NCI-H2196 (cell line): ENCODE data around the gene CAMKV.
A peak's percentile ranks its signal among the peaks of the same experiment; 100 is the strongest.
"Not testable (repeated sequence)": the region's sequence is repeated elsewhere in the genome, so short reads cannot be mapped to it uniquely, and the experiment has no call there.

Experiments used
- DNase-seq: peaks from one replicate; lab custom pipeline; 2025; ENCODE audit not compliant: unreplicated experiment; lab: John Stamatoyannopoulos, UW

Gene CAMKV

DNA sequence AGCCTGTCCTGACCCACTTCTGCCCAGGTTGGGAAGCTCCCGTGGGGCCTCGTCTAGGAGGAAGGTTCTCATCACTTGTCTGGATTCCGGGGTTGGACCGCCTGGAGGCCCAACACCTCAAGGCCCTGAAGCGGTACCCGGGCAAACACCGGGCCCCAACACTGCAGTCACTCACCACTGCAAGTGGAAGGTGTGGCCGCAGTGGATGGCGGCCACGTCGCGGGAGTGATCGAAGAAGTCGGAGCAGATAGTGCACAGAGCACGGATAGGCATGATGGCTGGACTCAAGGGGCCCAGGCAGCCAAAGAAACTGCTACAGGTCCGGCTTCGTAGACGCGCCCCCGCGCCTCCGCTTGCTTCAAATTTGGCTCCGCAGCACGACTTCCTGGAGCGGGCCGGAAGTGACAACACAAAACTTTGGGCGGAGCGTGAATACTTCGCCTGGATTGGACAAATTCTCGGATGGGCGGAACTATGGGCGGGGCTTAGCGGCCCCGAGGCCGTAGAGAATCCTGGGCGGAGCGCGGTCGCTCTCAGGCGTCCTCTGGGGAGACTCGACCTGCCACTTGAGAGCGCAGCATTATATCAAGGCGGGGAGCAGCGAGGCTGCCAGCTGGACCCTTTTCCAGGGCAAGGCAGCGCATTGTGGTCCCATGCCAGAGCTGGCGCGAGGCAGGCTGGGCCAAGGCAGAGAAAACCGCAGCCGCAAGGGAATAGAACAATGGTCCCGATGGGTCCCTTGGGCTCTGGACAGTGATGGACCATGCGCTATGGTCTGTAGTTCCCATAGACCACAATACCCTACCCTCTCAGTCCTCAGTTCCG is 13.3 kb downstream of the CAMKV start, which contains the start of gene TRAIP:
Gene TRAIP (minus strand): TSS at position 384 of the 825 bp plus-strand sequence. CDS start 111 bp downstream, at position 273.
- DNase-seq = peak; percentile 89

DNA sequence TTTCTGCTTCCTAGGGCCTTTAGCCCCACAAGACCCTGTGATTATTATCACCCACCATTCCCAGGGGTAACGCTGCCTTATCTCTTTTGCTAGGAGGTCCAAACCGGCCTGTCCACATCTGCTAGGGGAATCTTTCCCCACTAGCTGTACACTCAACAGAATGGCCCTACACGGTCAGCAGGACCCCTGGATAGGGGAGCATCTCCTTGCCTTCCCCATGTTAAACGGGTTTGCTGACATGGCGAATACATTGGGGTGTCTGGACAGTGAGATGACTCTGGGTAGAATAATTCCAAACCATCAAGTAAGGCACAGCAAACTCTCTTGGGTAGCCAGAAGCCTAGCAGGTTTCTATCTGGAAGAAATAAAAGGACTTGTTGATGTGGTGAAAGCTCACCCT is 14.0 kb downstream of the CAMKV start:
- no peak for DNase-seq

DNA sequence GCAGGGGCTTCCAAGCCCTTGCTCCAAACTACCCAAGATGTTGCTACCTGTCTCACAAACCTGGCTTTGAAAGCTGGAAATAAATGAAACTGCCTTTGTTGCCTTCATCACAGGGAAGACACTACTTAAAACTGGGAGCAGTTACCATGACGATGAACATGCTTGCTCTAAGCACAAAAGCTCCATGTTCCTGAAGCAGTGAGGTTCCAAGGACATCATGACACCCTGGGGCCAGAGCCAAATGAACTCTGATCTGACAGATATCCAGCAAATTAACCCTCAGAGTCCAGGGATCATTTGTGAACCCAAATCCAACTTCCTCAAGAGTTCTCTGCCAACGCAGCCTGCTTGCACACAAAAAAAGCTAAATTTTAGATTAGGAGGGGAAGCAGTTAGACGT is 24.0 kb downstream of the CAMKV start:
- DNase-seq = no peak

DNA sequence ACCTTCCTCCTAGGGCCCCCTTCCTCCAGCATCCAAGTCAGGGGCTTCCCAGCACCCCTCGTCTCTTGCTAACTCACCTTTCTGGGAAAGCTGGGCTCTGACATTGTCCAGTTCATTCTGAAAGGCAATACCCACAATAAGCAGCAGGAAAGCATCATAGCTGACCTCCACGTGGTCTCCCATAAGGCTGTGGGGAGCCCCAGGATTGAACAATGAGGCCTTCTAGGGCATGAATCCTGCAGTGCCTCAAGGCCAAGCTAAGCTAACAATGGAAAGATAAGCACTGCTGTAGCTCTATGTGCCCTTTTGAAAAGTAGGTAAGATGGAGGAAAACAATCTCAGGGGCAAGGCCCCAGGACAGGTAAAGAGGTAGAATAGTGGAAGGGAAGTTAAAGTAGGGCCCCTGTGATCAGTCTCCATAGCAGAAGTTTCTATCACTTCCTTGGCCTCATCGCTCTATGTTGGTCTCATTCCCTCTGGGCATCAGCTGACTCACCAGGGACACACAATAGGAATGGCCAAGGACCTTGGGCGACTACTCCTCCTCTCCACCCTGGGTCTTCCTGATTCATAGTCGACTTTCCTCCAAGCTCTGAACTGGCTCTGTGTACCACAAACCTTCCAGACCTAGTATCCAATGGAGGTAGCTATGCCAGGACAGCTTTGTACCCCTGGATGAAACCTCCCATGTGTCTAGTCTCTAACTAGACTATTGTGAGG is 25.1 kb downstream of the CAMKV start:
- no peak for DNase-seq

DNA sequence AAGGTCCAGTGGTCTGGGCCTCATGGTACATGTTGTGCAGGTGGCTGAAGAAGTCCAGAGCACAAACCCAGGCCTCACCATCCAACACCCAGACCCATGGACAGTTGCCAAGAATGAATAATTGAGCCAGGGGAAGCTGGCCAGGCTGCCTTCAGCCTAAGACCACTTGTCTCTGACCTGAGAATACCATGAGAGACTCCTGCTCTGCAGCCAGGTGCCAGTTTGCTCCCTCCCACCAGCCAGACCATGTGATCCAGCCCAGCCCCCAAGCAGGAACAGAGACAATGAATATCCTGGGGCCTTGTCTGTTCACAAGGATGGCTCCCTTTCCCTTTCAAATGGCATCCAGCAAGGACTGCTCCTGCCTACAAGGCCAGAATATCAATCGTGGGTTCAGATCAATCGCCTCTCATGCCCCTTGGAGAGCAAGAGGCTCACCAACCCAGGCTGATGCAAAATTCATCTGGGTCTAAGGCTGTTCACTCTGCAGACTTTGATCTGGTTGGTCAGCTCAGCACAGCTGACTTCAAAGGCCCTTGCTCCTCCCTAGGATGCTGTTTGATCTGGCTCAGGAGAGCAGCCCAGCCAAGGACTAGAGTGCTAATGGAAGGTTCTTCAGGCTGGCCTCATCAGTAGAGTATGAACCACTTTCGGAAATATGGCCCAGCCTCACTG is 26.7 kb downstream of the CAMKV start:
- peak; percentile 20 for DNase-seq

DNA sequence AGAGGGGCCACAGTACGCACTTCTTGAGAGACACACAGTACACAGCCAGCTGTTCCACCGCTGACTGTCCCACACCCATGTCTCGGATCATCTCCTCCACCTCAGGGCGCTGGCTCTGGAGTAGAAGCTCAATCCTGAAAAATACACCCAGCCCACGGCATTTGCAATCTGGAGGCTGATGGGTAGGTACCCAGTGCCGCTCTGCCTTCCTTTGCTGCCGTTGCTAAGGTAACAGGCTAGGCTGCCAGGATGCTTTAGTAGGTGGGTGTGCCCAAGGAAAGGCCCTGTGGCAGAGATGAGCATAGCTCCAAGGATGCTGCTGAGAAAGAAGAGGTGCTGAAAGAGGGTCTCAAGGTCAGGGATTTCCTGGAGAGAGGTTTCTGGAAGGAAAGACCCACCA is 27.9 kb downstream of the CAMKV start:
- peak; percentile 2 for DNase-seq

DNA sequence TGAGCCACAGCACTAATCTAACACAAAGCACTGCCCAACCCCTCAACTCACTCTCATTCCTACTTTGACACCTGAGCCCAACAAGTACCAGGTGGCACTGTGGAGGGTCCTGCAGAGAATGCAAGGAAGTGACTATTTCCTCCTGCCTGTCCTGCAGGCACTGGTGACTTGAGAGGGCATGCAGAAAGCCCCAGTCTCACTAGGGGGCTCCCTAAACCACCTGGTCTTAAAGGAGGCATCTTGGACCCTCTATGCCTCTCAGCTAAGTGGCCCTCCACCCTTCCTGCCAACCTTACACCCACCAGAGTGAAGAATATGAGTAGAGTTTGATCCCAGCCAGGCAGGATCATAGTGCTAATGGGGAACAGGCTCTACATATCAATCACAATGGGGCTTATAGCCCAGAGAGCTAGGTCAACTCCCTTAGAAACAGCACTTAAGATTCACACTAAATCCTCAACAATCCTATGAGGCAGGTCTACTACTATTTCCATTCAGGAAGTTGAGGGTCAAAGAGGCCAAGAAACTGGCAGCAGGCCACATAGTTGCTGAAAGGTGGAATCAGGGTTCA is 28.5 kb downstream of the CAMKV start:
- peak; percentile 23 for DNase-seq

DNA sequence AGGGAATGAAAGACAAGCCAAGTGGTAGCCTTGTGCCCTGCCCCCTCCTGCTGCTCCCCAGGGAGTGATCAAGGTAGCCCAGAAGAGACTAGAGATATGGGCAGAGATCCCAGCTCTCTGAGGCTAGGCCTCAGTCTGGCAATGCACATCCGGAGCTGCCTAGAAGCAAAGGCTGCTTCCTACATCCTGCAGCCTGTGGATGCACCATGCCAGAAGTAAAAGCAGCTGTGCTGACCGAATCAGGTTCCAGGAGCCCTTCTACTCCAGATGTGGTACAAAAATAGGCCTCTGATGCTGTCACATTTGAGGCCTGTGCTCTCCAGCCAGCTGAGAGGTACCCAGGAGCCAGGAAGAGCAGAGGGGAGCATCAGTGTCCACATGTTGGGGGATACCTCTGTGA is 29.3 kb downstream of the CAMKV start:
- no peak for DNase-seq

DNA sequence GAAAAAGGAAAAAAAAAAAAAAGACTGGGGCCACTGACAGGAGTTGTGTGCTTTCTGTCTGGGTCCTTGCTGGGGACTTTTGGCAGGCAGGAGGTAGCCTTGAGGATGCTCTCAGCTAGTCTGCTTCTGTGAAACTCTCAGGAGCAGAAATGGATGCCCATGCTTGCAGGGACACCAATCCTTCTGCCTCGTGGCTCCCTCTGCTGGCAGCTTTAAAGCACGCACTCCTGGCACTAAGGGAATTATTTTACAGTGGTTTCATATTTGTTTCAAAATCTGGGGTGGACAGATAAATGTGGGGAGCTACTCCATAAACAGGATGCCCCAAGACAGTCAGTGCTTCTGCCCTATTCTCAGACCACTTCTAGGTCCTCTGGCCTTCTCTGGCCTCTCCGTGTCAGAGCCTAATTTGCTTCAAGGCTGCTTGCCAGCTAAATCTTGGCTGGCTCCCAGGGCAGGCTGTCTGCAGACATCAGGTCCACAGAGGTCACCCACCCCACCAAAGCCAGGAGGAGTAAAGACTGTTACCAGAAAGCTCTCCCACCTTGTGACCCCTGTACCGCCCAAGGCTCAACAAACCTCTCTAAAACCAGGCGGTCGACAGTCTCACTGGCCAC is 30.4 kb downstream of the CAMKV start:
- DNase-seq = peak; percentile 64

DNA sequence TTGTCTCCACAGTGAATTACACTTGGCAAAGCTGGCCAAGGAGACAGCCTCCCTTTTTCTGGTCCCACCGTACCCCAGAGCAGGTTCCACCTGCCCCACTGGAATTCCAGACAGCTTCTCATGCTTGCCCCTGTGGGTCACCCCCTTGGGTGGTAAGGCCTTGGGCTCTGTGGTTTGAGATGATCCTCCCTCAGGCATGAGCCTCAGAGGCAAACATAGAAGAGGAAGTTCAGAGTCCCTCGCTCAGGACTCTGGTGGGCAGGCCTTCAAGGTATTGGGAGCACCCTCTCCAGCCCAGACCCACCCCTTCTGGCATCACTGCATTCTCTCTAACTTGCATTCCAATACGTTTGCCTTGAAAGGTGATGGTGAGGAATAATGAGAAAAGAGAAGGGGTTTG is 38.4 kb downstream of the CAMKV start:
- DNase-seq = no peak

DNA sequence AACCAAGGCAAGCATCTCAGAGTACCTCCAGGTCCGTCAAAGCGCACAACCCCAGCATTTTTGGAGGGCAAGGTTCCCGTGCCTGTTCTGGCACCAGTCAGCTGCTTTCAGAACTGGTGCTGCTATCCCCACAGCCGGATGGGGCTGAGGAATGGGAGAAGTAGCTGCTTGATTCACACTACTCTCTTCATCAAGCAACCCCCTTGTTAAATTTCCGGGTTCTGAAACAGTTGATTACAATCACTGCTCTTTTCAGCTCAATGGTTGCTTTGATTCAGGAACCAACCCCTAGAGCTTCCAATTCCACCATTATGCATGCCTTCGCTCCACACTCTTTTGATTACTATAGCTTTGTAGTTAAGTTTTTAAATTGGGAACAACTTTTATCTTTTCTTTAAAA is 43.7 kb downstream of the CAMKV start:
- no peak for DNase-seq

DNA sequence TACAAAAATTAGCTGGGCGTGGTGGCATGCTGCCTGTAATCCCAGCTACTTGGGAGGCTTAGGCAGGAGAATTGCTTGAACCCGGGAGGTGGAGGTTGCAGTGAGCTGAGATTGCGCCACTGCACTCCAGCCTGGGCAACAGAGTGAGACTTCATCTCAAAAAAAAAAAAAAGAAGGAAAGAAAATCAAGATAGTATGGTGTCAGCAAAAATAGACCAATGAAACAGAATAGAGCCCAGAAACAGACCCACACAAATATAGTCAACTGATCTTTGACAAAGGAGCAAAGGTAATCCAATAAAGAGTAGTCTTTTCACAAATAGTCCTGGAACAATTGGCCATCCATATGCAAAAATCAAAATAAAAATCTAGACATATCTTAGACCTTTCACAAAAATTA is 46.6 kb downstream of the CAMKV start:
- not testable (repeated sequence) for DNase-seq

DNA sequence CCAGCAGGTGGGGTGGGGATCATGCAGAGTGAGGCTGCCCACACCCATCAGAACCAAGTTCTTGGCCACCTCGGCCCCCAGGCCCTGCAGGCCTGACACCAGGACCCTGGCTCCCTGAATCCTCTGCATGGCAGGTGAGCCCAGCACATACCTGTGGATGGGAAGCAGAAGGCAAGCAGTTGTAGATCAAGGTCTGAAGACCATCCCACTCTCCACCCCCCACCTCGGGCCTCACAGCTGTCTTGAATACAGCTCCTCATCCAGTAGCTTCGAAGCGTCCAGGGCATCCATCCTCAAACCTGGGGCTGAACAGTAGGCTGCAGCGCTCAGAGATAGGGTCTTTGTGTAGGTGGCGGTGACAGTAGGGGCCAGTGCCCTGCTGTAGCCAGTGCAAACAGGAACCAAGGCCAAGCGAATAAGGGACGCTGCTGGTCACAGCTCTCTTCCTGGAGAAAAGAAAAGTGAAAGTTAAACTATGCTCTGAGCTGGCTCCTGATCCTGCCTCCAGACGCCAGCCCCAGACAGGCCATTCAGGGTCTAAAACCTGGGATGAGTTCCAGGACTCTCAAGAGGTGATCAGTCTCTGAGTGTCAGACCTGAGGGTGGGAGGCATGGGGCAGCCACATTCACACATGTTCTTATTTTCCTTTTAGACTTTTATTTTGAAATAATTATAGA is 56.1 kb downstream of the CAMKV start, which contains the start of gene UBA7:
Gene UBA7 (minus strand): TSS at position 457 of the 678 bp plus-strand sequence. CDS start 166 bp downstream, at position 291.
- DNase-seq = peak; percentile 52

DNA sequence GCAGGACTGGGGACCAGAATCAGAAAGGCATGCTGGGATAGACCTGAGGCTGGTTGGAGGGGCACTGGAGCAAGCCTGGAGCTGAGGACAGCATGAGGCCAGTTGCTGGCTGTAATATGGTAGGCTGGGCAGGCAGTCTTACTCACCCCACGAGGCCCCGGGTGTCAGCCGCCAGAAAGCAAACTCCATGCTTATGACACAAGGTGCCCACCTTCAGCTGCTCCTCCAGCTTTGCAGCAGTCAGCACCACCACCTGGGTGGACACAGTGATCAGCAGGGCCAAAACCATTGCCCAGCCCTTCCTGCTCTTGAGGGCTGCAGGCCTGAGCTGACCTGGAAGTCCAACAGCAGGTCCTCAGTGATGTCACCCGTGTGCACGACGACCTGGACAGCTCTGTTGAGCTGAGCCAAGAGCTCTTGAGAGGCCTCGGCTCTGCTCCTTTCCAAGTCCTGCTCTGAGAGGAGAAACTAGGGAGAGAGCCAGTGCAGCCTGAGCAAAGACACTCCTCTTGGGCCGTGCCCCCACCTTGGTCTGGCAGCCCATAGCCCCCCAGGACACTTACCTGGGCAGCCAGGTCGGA is 56.7 kb downstream of the CAMKV start:
- DNase-seq = no peak
